ENCODE data around the gene PHACTR1. TPM values are rescaled to one million over a fixed set of nuclear protein-coding genes. Genes with fewer than 3 reads are reported as not detected.

Gene PHACTR1
- total RNA-seq, 2 donors from 2014 or later, result 1.3 to 4.3 TPM

- Histone ChIP-seq H3K9me3 (no peaks in the 10 kb centered on the region), H3K27ac (no peak overlapping the region), H3K4me3 (no peak overlapping the region), H3K4me1 (replicated peaks) (no peaks in the 10 kb centered on the region), H3K36me3 (no peaks in the 10 kb centered on the region), H3K27me3 (replicated peaks; ENCODE audit: insufficient read depth) (no peaks in the 10 kb centered on the region)
- TF ChIP-seq POLR2A (IDR thresholded peaks at IDR 0.05), result no peak
- TF ChIP-seq POLR2AphosphoS5 (IDR thresholded peaks at IDR 0.05), result no peak
- no peak for TF ChIP-seq CTCF (IDR thresholded peaks at IDR 0.05)
- no peak for DNase-seq (ENCODE audit: low spot score)
- intact Hi-C loops (cut with DNase I), result no loop called here
- WGBS, result 72% methylated on average over 3 of the region's 3 CpGs
Observed at GRCh38 chr6:13094781-13095425, 378.3 kb downstream of the PHACTR1 start.

- TF ChIP-seq POLR2A (IDR thresholded peaks at IDR 0.05), result no peak
- no peak for TF ChIP-seq POLR2AphosphoS5 (IDR thresholded peaks at IDR 0.05)
- no peak for TF ChIP-seq CTCF (IDR thresholded peaks at IDR 0.05)
- Histone ChIP-seq H3K27me3 (replicated peaks; ENCODE audit: insufficient read depth) (no peaks in the 10 kb centered on the region), H3K9me3 (no peaks in the 10 kb centered on the region), H3K4me3 (no peak overlapping the region), H3K36me3 (no peaks in the 10 kb centered on the region), H3K4me1 (replicated peaks) (no peaks in the 10 kb centered on the region), H3K27ac (no peak overlapping the region)
- WGBS, result 83% methylated on average over 3 of the region's 3 CpGs
- intact Hi-C loops (cut with DNase I), result no loop called here
- DNase-seq (ENCODE audit: low spot score), result no peak
Observed at GRCh38 chr6:13096084-13096483, 379.5 kb downstream of the PHACTR1 start.

DNA sequence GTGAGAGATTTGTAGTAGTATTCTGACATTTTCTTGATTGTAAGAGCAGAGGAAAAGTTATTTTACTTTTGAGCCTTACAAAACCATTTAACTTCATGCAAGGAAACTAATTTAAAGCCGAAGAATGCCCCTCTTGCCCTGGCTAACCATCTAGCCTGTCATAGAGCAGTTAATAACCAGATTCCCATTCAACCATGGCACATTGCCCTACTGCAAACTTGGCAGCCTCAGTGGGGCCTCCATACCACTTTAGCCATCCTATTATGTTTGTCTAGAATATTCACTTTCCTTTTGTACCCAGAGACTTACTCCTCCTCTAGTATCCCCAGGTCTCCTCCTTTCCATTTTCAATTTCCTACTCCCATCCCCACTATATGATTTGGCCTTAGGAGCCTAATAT lies 380.9 kb downstream of the PHACTR1 start:
- no peaks in the 10 kb centered on the region for H3K36me3 ChIP-seq
- no peak for DNase-seq (ENCODE audit: low spot score)
- 86% methylated on average over 1 of the region's 1 CpG for WGBS

DNA sequence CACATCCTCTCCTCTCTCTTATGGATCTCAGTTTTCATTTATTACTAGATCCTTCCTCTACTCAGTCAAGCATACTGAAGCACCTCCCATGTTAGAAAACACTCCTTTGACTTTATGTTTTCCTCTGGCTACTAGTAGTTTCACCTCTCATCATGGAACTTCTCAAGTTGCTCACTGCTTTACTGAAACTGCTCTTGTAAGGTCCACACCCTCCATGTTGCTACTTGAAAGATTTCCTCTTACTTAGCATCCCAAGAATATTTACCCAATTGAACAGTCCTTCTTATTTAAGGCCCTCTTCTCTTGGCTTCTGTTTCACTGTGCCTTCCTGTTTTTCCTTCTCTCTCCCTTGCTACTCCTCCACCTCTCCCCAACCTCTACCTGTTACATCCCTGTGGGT lies 381.4 kb downstream of the PHACTR1 start:
- TF ChIP-seq POLR2A (IDR thresholded peaks at IDR 0.05) (no peak), POLR2AphosphoS5 (IDR thresholded peaks at IDR 0.05) (no peak), CTCF (IDR thresholded peaks at IDR 0.05) (no peak)
- H3K9me3 ChIP-seq, result no peaks in the 10 kb centered on the region

More for the DNA sequence above, 380.9 kb downstream of the PHACTR1 start:
- Histone ChIP-seq H3K9me3 (no peaks in the 10 kb centered on the region), H3K4me1 (replicated peaks) (no peaks in the 10 kb centered on the region), H3K4me3 (no peak overlapping the region), H3K27ac (no peak overlapping the region), H3K27me3 (replicated peaks; ENCODE audit: insufficient read depth) (no peaks in the 10 kb centered on the region)
- TF ChIP-seq POLR2A (IDR thresholded peaks at IDR 0.05), result no peak
- TF ChIP-seq POLR2AphosphoS5 (IDR thresholded peaks at IDR 0.05), result no peak
- TF ChIP-seq CTCF (IDR thresholded peaks at IDR 0.05), result no peak
- intact Hi-C loops (cut with DNase I), result no loop called here

More for the DNA sequence above, 381.4 kb downstream of the PHACTR1 start:
- H3K4me3 ChIP-seq, result no peak overlapping the region
- H3K4me1 ChIP-seq (replicated peaks), result no peaks in the 10 kb centered on the region
- intact Hi-C loops (cut with DNase I), result no loop called here
- H3K27me3 ChIP-seq (replicated peaks; ENCODE audit: insufficient read depth), result no peaks in the 10 kb centered on the region
- no peak for DNase-seq (ENCODE audit: low spot score)
- H3K36me3 ChIP-seq, result no peaks in the 10 kb centered on the region
- H3K27ac ChIP-seq, result no peak overlapping the region

Measured in prostate gland (tissue), 2 donors.